Gastroesophageal sphincter (tissue), 4 donors: ENCODE measurements around the gene CACFD1. TPM values are rescaled to one million over a fixed set of nuclear protein-coding genes. Genes with fewer than 3 reads are reported as not detected.

Experiments
- ATAC-seq: fragments of 150-250 bp; one replicate; pipeline ENCODE4 v1.9.1; 2016; ENCODE audit warnings: mild to moderate bottlenecking, moderate library complexity
- H3K27ac ChIP-seq, 4 donors: fragments of 200-600 bp; sonication (generic) in 3 of 4; 1 replicate in 3 of 4; 2 replicates in 1 of 4; pipeline ENCODE4 v1.5.1; 2016 to 2019
- H3K27me3 ChIP-seq: fragments of 200-600 bp; sonication (generic); one replicate; pipeline ENCODE4 v1.5.1; 2019
- H3K36me3 ChIP-seq, 2 donors: fragments of 200-600 bp; sonication (generic); one replicate each; pipeline ENCODE4 v1.5.1; 2019; ENCODE audit warnings: control low read depth in 1 of 2
- H3K4me1 ChIP-seq, 3 donors: fragments of 200-600 bp; sonication (generic); 1 replicate in 2 of 3; 2 replicates in 1 of 3; pipeline ENCODE4 v1.5.1; 2016 to 2019; ENCODE audit warnings: control low read depth in 2 of 3
- H3K4me3 ChIP-seq, 2 donors: fragments of 200-600 bp; sonication (generic); one replicate each; pipeline ENCODE4 v1.5.1; 2019; ENCODE audit warnings: mild to moderate bottlenecking in 1 of 2, moderate library complexity in 1 of 2
- H3K9me3 ChIP-seq, 3 donors: fragments of 200-600 bp; sonication (generic); one replicate each; pipeline ENCODE4 v1.5.1; 2017 to 2019; ENCODE audit warnings: control low read depth in 2 of 3
- EP300 ChIP-seq: sonication (generic); formaldehyde crosslinking; IDR thresholded peaks from one replicate; pipeline ENCODE4 v1.6.1; 2017; ENCODE audit warnings: antibody characterized with exemption, mild to moderate bottlenecking
- POLR2A ChIP-seq, 2 donors: fragments of 450-650 bp; IDR thresholded peaks; one replicate each; pipeline ENCODE4 v1.6.1; 2017; ENCODE audit warnings: antibody characterized with exemption in 2 of 2, mild to moderate bottlenecking in 2 of 2, moderate library complexity in 1 of 2
- POLR2AphosphoS5 ChIP-seq: sonication (generic); formaldehyde crosslinking; IDR thresholded peaks from one replicate; pipeline ENCODE4 v1.6.1; 2017; ENCODE audit warnings: antibody characterized with exemption
- WGBS, 2 donors: methylation state at CpG; one replicate each; pipeline ENCODE4 v1.1.5; 2018; ENCODE audit warnings: low coverage in 1 of 2; 5-methylcytosine and 5-hydroxymethylcytosine counted together
- total RNA-seq, 4 donors: library from RNA; depleted of rRNA; stranded (reverse); fragments of >200 nt; gene quantifications; one replicate each; pipeline ENCODE4 v1.1.0, GENCODE V29; 2016
- TF ChIP-seq, protein P1 (sequence below), 4 experiments: fragments of 200-600 bp in 2 of 4; fragments of 450-650 bp in 2 of 4; sonication (generic) in 1 of 4; IDR thresholded peaks; one replicate each; pipeline ENCODE4 v1.5.1; 2017 to 2019; ENCODE audit warnings: antibody characterized with exemption in 4 of 4, mild to moderate bottlenecking in 2 of 4, moderate library complexity in 2 of 4

The CACFD1 gene
- total RNA-seq, 4 donors from 2014 or later = 15.3 to 22.3 (median 16.0) TPM

DNA sequence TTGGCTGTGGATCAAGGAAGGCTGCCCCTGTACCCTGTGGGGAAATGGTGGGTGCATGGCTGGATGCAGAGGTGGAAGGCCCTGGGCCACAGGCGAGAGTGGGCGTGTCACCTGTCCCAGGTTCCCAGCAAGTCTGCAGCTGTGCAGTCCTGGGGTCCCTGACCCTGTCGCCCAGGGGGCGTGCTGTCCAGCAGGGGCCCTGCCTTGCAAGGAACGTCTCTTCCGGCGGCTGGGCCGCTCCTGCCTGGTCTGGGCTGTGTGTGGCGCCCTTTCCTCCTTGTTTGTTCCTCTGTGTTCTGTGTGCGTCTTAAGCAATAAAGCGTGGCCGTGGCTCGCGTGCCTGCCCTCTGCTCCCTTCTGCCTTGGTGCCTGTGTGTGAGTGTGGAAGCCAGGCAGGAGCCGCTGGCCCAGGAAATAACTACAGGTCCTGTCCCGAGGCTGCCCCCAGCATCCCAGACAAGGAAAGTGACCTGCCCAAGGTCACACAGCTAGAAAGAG, 10.7 kb downstream of the CACFD1 start:
- no peak for ATAC-seq
- WGBS, 2 donors = 68% methylated on average over 7 of the region's 16 CpGs; no CpG with 5 or more reads in 1 of the 2 donors
- Histone ChIP-seq H3K27ac (no peak overlapping the region), H3K4me3 (no peak overlapping the region), H3K36me3 (peaks cover 0 to 53% of the 10 kb centered on the region in 2 donors), H3K4me1 (no peaks in the 10 kb centered on the region), H3K27me3 (no peaks in the 10 kb centered on the region), H3K9me3 (no peaks in the 10 kb centered on the region)
- TF ChIP-seq POLR2A (IDR thresholded peaks at IDR 0.05) (no peak), POLR2AphosphoS5 (no peak), EP300 (no peak)
- TF ChIP-seq, protein P1, sequence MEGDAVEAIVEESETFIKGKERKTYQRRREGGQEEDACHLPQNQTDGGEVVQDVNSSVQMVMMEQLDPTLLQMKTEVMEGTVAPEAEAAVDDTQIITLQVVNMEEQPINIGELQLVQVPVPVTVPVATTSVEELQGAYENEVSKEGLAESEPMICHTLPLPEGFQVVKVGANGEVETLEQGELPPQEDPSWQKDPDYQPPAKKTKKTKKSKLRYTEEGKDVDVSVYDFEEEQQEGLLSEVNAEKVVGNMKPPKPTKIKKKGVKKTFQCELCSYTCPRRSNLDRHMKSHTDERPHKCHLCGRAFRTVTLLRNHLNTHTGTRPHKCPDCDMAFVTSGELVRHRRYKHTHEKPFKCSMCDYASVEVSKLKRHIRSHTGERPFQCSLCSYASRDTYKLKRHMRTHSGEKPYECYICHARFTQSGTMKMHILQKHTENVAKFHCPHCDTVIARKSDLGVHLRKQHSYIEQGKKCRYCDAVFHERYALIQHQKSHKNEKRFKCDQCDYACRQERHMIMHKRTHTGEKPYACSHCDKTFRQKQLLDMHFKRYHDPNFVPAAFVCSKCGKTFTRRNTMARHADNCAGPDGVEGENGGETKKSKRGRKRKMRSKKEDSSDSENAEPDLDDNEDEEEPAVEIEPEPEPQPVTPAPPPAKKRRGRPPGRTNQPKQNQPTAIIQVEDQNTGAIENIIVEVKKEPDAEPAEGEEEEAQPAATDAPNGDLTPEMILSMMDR (IDR thresholded peaks at IDR 0.05) = no peak

DNA sequence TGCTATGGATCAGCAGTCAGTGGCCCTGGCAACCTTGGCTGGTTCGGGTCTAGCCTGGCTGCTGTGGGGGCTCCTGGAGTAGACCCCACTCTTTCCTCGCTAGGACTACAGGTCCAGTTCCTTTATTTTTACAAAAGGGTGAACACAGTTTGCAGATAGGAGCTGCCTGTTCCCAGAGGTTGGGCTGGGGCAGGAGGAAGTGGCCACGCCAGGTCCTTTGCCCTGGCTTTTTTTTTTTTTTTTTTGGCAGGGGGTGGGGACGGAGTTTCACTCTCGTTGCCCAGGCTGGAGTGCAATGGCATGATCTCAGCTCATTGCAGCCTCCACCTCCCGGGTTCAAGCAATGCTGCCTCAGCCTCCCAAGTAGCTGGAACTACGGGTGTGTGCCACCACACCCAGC, 11.2 kb downstream of the CACFD1 start:
- 81 to 85% methylated on average over 3 to 6 of the region's 7 CpGs for WGBS, 2 donors
- no peaks in the 10 kb centered on the region for H3K9me3 ChIP-seq

DNA sequence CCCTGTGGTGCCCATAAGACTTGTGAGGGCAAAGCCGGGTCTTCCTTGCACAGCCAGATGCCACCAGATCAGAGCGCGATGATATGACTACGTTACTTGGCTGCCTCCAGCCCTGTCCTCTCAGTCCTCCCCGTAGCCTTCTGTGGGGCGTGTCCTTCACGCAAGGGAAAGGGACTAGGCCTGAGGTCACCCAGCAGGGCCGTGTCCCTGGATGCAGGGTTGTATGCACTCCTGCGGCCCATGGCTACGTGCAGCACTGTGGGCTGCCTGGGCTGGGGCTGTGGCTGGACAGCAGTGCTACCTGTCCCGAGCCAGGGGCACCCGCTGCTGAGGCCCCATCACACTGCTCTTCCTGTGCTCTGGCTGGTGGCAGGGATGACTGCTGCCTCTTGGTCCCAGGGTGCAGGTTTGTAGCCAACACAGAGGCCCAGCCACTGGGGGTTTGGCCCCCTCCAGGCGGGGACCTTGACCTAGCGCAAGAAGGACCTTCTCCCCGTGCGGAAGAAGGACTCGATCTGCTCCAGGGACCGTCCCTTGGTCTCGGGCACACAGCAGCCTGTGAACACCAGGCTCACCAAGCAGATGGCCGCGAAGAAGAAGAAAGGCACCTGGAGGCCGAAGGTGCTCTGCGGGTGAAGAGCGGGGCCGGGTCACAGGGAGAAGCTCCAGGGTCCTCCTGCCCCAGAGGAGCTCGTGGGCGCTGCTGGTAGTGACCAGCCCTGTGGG, 11.9 kb downstream of the CACFD1 start:
- Histone ChIP-seq H3K4me1 (no peaks in the 10 kb centered on the region), H3K4me3 (no peak overlapping the region), H3K9me3 (no peaks in the 10 kb centered on the region), H3K27ac (no peak overlapping the region), H3K36me3 (peaks cover 0 to 52% of the 10 kb centered on the region in 2 donors), H3K27me3 (no peaks in the 10 kb centered on the region)
- WGBS, 2 donors = 60% methylated on average over 1 of the region's 27 CpGs; no CpG with 5 or more reads in 1 of the 2 donors
- TF ChIP-seq POLR2A (IDR thresholded peaks at IDR 0.05) = no peak
- TF ChIP-seq, protein P1 (IDR thresholded peaks at IDR 0.05) = no peak
- TF ChIP-seq EP300 = no peak
- TF ChIP-seq POLR2AphosphoS5 = no peak
- no peak for ATAC-seq

More for the DNA sequence above, 11.2 kb downstream of the CACFD1 start:
- no peaks in the 10 kb centered on the region for H3K4me1 ChIP-seq
- peaks cover 0 to 50% of the 10 kb centered on the region in 2 donors for H3K36me3 ChIP-seq
- no peak overlapping the region for H3K27ac ChIP-seq
- H3K4me3 ChIP-seq = no peak overlapping the region
- no peak for TF ChIP-seq EP300
- TF ChIP-seq, protein P1 (IDR thresholded peaks at IDR 0.05) = no peak
- TF ChIP-seq POLR2AphosphoS5 = no peak
- no peak for TF ChIP-seq POLR2A (IDR thresholded peaks at IDR 0.05)
- H3K27me3 ChIP-seq = no peaks in the 10 kb centered on the region
- no peak for ATAC-seq

DNA sequence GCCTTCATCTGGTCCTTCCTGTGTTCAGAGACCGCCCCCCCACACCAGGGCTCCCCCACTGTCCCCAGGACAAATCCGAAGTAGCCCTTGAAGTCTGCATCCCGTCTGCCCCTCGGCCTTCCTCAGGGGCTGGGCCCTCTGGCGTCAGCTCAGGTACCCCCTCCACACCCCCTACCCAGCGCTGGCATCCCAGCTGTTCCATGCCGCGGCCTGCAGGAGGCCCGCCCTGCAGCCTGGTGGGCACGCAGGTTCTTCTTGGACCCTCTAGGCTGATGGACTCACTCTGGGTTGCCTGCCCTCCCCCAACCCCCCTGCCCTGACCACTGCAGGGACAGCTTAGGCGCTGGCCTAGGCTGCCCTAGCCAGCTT, 12.5 kb downstream of the CACFD1 start:
- WGBS, 2 donors = 100% methylated on average over 1 of the region's 11 CpGs; no CpG with 5 or more reads in 1 of the 2 donors
- ATAC-seq = no peak
- no peaks in the 10 kb centered on the region for H3K27me3 ChIP-seq
- no peak overlapping the region for H3K4me3 ChIP-seq
- peaks cover 0 to 47% of the 10 kb centered on the region in 2 donors for H3K36me3 ChIP-seq
- TF ChIP-seq POLR2A (IDR thresholded peaks at IDR 0.05) (no peak), POLR2AphosphoS5 (no peak), EP300 (no peak)
- TF ChIP-seq, protein P1 (IDR thresholded peaks at IDR 0.05) = no peak
- H3K4me1 ChIP-seq = no peaks in the 10 kb centered on the region
- H3K9me3 ChIP-seq = no peaks in the 10 kb centered on the region
- H3K27ac ChIP-seq = no peak overlapping the region
